GM21515 (cell line): ENCODE results near the gene ACSL6.
"Not testable (repeated sequence)": the region's sequence is repeated elsewhere in the genome, so short reads cannot be mapped to it uniquely, and the experiment has no call there.

Source experiments
- ATAC-seq: cut with Tn5 transposase; IDR thresholded peaks from one replicate; pipeline ENCODE4 v1.9.1; 2021; ENCODE audit not compliant: unreplicated experiment

ACSL6 gene

DNA sequence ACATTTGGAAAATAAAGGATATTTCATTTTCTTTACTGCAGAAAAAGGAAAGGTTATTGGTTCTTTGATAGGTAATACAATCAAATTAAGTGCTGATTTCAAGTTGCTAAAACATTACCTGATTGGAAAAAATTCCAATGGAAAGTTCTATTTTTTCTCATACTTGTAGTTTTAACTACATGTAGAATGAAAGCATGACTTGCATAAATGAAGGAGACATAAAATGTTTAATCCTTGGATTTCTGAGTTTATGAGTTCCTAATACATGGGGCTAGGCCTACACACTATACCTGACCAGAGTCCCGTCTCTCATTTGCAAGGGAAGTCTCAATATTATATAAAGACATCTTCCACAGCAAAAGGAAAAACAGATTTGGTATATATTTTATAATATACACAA is 60.8 kb downstream of the ACSL6 start:
- ATAC-seq, result no peak

DNA sequence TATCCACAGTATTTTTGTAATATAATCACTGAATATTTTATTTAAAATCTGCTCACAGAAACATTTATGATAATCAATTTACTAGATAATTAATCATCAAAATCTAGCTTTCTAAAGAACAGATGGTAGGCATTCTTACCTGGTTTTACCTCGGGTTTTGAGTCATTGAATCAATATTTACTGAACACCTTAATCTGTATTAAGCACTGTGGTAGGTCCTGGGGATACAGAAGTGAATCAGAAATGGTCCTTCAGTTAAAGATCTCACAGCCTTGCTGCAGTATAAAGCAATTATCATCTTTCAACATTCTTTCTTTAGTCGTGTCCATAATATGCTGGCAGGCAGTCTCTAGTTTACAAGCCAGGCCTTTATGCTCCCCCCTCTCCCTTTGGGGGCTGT is 64.0 kb downstream of the ACSL6 start:
- no peak for ATAC-seq

DNA sequence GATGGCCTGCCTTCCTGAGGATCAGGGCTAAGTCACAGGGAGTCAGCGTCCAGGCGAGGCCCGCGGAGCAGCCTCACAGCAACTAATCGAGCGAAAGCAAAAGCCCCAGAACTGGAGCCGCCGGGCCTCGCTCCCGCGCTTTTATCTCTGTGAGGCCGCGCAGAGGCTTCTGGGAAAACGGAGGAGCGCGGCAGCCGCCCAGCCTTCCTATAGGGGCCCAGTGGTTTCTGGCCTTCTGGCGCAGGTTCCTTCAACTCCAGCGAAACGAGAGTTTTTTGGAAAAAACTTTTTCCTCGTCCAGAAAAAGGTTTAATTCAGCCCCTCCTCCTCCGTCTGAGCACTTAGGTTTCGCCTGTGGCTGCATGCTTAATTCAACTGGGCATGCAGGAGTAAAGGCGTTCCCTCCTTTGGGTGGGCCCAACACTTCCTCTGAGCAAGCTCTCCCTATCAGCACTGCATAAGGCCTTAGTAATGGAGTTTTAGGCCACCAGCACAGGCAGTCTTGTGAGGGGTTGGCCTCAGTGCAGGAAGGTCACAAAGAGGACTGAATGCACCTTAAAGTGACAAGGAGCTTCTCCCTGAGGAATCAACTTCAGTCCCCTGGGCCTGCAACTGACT is 65.8 kb downstream of the ACSL6 start, which contains the start of gene MEIKIN:
Gene MEIKIN, minus strand, starts transcription at position 113 of the 618 bp plus-strand sequence. CDS start 158 bp downstream, outside the sequence.
- no peak for ATAC-seq

DNA sequence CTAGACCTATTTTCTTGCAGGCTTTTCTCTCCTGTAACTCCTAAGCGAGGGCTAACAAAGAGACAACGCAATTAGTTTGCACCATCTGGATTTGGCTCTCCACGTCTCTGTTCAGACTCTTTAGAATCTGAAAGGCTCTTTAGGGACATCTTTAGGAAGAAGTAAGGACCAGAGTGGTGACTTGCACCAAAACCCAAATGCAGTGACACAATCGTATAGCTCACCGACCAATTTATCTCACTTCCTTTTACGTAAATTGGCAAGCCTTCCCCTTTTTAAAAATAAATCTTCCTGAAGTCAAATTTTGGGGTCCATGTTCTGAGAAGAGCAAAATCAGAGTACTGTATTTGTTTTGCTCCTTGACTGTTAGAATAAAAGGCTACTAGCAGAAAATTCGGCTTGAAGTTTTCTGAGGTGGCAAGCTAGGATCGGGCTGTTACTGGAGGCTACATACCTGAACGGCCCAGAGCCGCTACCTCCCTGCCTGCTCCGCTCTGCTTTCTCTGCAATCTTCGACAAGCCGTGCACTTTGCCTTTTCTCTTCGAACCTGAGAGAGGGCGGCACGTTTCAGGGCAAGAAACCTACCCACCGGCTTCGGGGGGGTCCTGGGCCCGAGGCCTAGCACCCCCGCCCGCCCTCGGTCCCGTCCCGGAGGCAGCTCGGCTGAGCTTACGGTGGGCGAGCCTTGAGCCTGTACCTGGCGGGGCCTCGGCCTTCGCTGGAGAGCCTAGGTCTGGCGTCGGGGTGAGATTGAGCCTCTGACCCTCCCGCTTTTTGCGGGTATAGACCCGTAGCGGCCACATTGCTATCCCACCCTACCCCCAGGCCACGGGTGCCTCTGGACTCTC is 66.5 kb downstream of the ACSL6 start:
- no peak for ATAC-seq

DNA sequence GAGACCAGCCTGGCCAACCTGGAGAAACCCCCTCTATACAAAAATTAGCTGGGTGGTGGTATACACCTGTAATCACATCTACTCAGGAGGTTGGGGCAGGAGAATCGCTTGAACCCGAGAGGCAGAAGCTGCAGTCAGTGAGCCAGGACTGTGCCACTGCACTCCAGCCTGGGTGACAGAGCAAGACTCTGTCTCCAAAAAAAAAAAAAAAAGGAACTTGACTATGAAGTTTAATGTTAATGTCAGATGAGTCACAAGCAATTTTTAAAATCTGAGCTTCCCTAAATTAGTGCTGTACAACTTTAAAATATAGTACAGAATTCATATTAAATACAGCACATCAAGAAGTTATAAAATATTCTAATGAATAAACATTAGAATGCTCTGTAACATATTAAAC is 67.5 kb downstream of the ACSL6 start:
- no peak for ATAC-seq

DNA sequence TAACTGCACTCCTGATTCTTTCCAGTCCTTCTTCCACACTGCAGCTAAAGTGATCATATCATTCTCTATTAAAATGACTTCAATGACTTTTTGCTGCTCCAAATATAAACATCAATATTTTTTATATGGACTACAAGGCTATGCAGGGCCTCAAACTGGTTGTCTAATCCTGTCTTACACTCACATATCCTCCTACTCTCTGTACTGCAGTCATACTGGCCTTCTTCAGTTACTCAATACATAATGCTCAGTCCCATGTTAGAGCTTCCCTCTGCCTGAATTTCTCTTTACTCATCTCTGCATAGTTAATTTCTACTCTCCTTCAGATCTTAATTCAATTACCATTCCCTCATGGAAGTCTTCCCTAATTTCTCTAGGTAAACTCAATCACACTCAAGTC is 69.4 kb downstream of the ACSL6 start:
- no peak for ATAC-seq

DNA sequence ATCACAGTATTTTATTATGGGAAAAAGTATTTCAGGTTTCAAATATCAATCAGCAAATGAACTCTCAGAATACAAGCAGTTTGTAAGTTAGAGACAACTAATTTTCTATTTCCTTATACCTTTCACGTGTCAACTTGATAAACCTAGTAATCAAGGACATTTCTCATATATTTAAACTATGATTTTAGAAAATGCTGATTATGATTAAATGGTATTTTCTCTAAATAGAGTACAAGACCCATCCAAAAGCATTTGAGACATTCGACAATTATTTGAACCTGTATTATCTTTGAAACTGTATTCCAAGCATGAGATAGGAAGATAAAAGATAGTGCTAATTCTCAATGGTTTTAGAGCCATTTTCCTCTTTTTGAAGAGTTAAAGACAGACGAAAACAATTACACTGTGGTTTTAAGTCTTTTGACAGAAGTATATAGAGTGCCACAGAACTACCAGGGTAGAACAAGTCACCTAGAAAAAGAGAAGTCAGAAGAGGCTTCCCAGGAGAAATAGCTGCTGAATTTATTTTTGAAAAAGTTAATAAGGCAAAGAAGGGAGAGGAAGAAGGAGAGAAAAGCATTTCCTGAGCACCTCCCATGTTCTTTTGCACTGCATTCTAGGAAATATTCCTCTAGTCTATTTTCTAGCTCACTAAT is 71.6 kb downstream of the ACSL6 start:
- ATAC-seq, result no peak

DNA sequence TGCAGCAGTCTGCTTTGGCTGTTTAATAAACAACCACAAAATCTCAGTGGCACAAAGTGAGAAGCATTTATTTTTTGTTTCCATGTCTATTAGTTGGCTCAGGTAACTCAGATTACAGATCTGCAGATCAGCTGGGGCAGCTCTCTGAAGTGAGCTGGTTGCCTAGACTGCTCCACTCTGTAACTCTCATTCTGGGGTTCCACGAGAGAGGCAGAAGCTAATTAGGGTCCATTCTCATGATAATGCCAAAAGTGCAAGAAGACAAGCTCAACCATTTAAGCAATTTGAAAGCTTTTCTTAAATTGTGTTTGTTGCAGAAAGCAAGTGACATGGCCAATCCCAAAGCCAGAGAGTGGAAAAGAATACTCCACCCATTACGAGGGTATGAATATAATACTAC is 79.2 kb downstream of the ACSL6 start:
- ATAC-seq, result no peak

DNA sequence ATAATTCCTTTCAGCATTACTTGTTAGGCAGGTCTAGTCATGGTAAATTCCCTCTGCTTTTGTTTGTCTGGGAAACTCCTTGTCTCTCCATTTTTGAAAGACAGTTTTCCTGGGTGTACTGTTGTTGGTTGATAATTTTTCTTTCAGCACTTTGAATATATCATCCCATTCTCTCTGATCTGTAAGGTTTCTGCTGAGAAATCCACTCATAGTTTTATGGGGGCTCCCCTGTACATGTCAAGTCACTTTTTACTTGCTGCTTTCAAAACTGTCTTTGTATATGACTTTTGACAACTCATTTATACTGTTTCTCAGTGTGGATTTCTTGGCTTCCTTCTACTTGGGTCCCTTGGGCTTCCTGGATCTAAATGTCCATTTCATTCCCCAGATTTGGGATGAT is 82.5 kb downstream of the ACSL6 start:
- ATAC-seq, result no peak

DNA sequence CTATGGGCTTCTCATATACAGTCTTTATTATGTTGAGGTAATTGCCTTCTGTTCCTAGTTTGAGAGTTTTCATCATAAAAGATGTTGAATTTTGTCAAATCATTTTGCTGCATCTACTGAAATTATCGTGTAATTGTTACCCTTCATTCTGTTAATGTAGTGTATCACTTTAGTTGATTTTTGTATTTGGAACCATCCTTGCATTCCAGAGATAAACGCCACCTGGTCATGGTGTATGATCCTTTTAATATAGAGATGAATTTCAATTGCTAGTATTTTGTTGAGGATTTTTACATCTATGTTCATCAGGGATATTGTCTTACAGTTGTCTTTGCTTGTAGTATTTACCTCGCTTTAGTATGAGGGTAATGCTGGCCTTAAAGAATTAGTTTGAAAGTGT is 85.3 kb downstream of the ACSL6 start:
- ATAC-seq, result no peak

DNA sequence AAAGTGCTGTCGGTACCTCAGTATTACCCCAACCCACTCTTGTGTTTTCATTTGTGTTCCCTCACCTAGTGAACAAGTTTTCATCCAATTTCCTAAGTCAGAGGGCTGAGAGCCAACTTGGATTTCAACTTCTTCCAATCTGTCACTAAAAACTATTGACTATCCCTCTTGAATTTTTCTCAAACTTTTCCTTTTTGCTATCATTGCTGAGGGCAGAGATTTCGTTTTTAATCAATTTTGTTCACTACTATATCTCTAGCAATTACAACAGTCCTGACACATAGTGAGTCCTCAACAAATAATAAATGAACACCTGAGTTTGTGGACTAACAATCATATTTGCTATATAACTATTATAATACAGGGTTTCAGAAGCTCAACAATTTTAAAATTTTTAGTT is 95.0 kb downstream of the ACSL6 start:
- no peak for ATAC-seq

DNA sequence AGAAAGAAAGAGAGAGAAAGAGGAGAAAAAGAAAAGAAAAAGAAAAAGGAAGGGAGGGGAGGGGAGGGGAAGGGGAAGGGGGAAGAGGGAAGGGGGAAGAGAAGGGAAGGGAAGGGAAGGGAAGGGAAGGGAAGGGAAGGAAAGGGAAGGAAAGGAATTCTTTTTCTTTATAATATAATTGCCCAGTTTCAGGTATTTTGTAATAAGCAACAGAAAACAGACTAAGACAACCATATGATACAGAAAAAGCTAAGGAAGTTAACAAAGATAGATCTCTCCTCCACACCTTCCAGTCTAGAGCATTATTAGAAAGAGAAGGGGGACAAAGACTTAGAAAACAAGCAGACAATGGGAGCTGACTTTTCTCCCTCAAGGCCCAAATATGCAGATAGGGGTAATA is 97.0 kb downstream of the ACSL6 start:
- ATAC-seq, result no peak

DNA sequence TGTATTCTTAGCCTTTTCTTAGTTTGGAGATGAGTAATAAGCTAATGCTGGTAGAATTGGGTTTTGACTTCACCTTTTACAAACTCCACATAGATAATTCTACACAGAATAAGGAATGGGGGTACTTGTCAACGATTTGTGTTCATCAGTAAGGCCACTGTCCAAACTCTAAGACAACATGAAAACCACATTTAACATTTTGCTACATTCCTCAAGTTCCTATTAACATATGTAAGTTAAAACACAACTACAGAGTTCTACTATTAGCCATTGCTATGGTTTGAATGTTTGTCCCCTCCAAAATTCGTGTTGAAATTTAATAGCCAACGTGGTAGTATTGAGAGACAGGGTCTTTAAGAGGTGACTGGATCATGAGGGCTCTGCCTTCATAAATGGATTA is 97.9 kb downstream of the ACSL6 start:
- no peak for ATAC-seq

DNA sequence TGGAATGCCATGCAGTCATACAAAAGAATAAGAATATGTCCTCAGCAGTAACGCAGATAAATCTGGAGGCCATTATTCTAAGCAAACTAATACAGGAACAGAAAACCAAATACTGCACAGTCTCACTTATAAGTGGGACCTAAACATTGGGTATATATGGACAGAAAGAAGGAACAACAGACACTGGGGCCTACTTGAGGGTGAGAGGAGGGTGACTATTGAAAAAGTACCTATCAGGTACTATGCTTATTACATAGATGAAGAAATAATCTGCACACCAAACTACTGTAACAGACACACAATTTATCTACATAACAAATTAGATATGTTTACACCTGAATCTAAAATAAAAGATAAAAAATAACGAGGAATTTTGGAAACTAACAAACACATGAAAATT is 104.8 kb downstream of the ACSL6 start:
- ATAC-seq, result no peak

DNA sequence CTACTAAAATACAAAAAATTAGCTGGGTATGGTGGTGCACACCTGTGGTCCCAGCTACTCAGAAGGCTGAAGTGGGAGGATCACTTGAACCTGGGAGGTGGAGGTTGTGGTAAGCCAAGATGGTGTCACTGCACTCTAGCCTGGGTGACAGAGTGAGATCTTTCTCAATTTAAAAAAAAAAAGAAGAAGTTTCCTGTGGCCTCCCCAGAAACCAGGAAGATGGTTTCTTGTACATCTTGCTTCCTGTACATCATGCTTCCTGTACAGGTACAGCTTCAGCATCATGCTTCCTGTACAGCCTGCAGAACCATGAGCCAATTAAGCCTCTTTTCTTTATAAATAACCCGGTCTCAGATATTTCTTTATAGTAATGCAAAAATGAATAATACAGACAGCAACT is 109.2 kb downstream of the ACSL6 start:
- not testable (repeated sequence) for ATAC-seq
